GM21381 (cell line): ENCODE results near the gene TCHHL1.

Experiments
- ATAC-seq: cut with Tn5 transposase; IDR thresholded peaks from one replicate; pipeline ENCODE4 v1.9.1; 2021; ENCODE audit warnings: mild to moderate bottlenecking, moderate library complexity; ENCODE audit not compliant: unreplicated experiment

TCHHL1 gene

DNA sequence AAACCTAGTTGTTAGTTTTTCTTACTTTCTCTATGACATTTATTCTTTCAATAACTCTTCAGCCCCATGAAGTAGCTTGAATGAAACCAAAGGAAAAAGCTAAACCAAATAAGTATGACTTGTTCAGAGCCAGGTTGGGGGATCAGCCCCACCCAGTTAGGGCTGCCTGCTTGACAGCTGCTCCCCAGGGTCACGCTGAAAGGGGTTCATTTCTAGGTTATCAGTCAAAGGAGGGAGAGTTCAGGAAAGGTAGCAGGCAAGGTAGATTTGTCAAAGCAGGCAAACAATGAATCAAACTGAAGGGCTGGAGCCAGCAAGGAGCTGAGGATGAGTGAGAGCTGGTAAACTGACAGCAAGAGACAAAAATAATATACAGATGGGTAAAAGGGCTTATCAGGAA, 49.0 kb downstream of the TCHHL1 start:
- ATAC-seq = no peak

- no peak for ATAC-seq
Observed at GRCh38 chr1:152039461-152039860, 49.4 kb downstream of the TCHHL1 start.

DNA sequence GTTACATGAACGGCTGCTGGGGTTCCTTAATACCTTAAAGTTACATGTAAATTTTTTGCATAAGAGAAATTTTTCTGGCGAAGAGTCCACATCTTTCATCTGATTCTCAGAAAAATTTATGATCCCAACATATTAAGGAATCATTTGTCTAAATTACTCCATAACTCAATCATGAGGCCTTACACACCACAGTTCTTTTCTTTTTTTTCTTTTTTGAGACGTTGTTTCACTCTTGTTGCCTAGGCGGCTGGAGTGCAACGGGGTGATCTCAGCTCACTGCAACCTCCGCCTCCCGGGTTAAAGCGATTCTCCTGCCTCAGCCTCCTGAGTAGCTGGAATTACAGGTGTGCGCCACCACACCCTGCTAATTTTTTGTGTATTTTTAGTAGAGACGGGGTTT, 50.0 kb downstream of the TCHHL1 start:
- no peak for ATAC-seq

DNA sequence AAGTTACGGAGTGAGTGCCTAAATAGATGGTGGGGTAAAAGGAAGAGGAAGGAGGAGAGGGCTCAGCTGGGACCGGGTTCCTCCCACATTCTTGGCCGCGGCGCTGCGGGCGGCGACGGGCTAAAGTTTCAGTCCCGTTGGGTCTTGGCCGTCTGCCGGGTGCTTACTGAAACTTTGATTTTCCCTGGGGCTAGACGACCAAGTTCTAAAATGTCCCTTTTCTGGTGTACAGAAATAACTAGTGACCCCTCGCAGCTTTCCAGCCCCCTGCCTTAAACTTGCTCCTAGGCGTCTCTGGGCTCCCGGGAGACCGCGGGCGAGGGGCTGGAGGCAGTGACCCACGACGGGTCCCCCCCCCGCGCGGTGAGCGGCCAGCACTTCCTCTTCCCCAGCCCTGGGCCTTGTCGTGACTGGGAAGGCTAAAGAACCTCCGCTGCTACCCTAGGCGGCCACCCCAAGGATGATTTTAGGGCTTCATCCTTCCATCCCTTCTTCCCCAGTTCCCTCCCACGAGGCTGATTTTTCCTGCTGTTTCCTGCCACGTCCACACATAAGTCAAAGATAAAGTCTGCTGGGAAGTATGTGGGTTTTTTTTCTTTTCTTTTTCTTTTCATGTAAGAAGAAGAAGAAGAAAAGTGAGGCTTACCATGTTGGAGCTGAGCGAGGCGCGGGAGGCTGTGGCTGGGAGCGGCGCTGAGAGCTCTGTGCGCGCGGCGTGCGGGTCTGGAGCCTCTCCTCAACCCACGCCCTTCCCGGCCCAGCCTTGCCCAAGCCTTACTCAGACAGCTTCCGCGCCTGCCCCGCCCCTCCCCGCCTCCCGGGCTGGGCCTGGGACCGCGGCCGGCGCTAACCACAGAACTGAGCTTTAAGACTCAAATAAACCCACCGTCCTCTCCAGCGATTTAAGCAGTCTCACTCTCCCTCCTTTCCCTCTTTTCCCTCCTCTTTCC, 52.3 kb downstream of the TCHHL1 start, which contains the start of gene S100A11:
Gene S100A11, minus strand, starts transcription at position 738 of the 950 bp plus-strand sequence. Its CDS starts 89 bp downstream, at position 649.
- peak; percentile 55 for ATAC-seq

DNA sequence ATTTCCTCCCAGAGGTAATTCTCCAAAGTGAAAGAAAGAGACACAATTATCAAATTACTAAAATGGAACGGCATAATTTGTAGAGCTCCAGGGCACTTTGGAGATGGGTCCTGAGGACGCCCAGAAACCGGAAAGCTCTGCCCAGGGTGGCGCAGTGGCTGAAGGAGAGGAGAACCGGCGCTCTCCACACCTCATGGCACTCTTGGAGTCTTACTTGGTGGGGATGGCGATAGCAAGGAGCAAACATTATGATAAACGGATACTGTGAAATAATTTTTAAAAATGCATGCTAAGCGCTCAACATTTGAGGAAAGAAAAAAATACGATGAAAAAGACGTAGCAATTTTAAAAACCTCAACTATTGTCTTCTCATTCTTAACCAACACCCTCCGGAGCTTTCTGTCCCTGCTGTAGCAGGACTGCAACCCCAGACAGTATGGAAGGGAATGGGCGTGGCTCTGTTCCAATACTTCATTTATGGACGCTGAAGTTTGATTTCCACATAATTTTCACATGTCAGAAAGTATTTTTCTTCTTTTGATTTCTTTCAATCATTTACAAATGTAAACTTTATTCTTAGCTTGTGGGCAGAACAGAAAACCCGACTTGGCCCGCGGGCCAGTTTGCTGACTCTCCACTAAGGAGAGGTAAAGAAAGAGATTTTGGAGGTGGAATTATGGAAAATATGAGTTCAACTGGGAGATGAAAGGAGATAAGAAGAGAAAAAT, 53.2 kb downstream of the TCHHL1 start:
- ATAC-seq = no peak

DNA sequence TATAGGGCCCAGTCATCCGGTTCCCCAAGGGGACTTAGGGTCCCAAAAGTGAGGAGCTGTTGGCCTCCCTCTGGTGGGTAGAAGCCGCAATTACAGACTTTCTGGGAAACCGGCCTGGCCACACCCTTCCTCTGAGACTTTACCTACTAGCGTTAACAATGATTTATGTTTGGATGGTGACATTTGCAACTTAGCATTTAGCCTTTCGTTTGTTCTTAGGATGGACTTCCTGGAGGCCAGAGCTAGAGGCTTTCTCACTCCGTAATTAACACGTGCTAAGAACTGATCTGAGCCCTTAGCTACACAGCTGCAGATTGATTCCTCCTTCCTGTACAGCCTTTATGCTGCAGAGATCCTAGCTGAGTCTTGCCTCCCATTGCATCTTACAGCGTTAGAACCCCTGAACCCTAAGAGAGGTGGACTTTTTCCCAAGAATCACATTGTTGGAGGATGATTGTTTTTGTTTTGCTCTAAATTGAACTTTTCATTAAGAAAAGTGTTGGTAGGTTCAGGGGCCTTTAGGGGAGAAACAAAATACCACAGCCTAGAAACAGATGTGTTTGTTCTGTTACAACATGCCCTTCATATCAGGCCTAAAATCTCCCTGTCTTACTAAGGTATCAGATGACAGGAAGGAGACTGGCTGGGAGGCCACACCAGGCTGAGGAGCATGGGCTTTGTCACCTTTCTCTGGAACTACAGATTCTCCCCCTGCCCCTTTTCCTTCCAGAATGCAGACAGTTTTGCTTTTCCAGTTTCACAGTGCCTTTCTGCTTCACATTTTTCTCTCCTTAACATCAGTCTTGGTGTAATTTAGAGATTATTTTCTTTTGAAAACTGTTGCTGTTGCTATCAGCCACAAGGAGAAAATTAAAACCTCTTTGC, 54.0 kb downstream of the TCHHL1 start:
- peak; percentile 39 for ATAC-seq

DNA sequence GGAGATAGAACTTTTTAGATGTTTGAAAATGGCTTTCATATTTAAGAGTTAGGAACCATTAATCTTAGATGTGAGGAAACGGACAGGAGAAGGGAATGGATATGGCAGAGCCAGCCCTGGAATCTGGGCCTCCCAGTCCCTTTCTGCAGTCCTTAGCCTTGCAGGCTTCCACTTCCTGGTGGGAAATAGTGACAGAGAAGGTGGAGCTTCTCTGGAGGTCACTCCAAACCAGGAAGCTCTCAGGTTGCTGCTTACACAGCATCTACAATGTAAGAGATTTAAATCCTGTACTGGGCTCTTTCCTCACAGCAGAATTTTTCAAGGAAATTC, 54.6 kb downstream of the TCHHL1 start:
- ATAC-seq = peak; percentile 15
